ENCODE measurements around the gene WDR77.
A peak's percentile ranks its signal among the peaks of the same experiment; 100 is the strongest.

The WDR77 gene

GRCh38 chr1:111448918-111449702, at the start of gene WDR77, which contains the start of gene ATP5PB:
Gene WDR77, minus strand, starts transcription at chr1:111449256. Its CDS starts 87 bp downstream, at chr1:111449169.
Gene ATP5PB, plus strand, starts transcription at chr1:111449464. Its CDS starts 78 bp downstream, at chr1:111449542.
- peak; percentile 78 to 95 (median 92) for DNase-seq

GRCh38 chr1:111497592-111497991, 48.5 kb upstream of the WDR77 start:
- DNase-seq: no peak

GRCh38 chr1:111496398-111496797, 47.3 kb upstream of the WDR77 start:
- no peak for DNase-seq

GRCh38 chr1:111491070-111491469, 42.0 kb upstream of the WDR77 start:
- no peak for DNase-seq

GRCh38 chr1:111490220-111490619, 41.2 kb upstream of the WDR77 start:
- DNase-seq: no peak

GRCh38 chr1:111489604-111490003, 40.5 kb upstream of the WDR77 start:
- DNase-seq: no peak

- no peak for DNase-seq
Observed at GRCh38 chr1:111488669-111489068, 39.6 kb upstream of the WDR77 start.

GRCh38 chr1:111487133-111487532, 38.1 kb upstream of the WDR77 start:
- no peak for DNase-seq

GRCh38 chr1:111486431-111486830, 37.4 kb upstream of the WDR77 start:
- no peak for DNase-seq

GRCh38 chr1:111484391-111485026, 35.5 kb upstream of the WDR77 start:
- DNase-seq: no peak

GRCh38 chr1:111483876-111484275, 34.8 kb upstream of the WDR77 start:
- no peak for DNase-seq

GRCh38 chr1:111483166-111483565, 34.1 kb upstream of the WDR77 start:
- DNase-seq: no peak

- DNase-seq: peak in 5 of 6 experiments; percentile 40 to 58 (median 45)
Observed at GRCh38 chr1:111481387-111482221, 32.5 kb upstream of the WDR77 start.

- DNase-seq: no peak
Observed at GRCh38 chr1:111480674-111481073, 31.6 kb upstream of the WDR77 start.

- peak in 4 of 6 experiments; percentile 22 to 84 (median 72) for DNase-seq
Observed at GRCh38 chr1:111476761-111477309, 27.8 kb upstream of the WDR77 start.

GRCh38 chr1:111476214-111476613, 27.2 kb upstream of the WDR77 start:
- no peak for DNase-seq

GRCh38 chr1:111475701-111476100, 26.6 kb upstream of the WDR77 start:
- no peak for DNase-seq

- DNase-seq: peak in 1 of 6 experiments; percentile 17
Observed at GRCh38 chr1:111474521-111474920, 25.5 kb upstream of the WDR77 start.

- no peak for DNase-seq
Observed at GRCh38 chr1:111474106-111474505, 25.1 kb upstream of the WDR77 start.

GRCh38 chr1:111471538-111471937, 22.5 kb upstream of the WDR77 start:
- no peak for DNase-seq

- DNase-seq: peak; percentile 20 to 86 (median 72)
Observed at GRCh38 chr1:111471012-111471411, 22.0 kb upstream of the WDR77 start.

GRCh38 chr1:111470596-111470995, 21.5 kb upstream of the WDR77 start:
- DNase-seq: no peak

GRCh38 chr1:111469539-111469938, 20.5 kb upstream of the WDR77 start:
- DNase-seq: no peak

Measured in stimulated activated naive CD4-positive, alpha-beta T cell (primary cell).